Stimulated activated CD8-positive, alpha-beta memory T cell treated with anti-CD3 and anti-CD28 coated beads, Interleukin-4, amount 100 ng/mL, for 48 hours (primary cell): ENCODE measurements around the gene RNU5D-1.
A peak's percentile ranks its signal among the peaks of the same experiment; 100 is the strongest.
"Not testable (repeated sequence)": the region's sequence is repeated elsewhere in the genome, so short reads cannot be mapped to it uniquely, and the experiment has no call there.

Source experiments
- DNase-seq: peaks from one replicate; pipeline ENCODE4 v3.0.0-alpha.2; 2020

The RNU5D-1 gene

DNA sequence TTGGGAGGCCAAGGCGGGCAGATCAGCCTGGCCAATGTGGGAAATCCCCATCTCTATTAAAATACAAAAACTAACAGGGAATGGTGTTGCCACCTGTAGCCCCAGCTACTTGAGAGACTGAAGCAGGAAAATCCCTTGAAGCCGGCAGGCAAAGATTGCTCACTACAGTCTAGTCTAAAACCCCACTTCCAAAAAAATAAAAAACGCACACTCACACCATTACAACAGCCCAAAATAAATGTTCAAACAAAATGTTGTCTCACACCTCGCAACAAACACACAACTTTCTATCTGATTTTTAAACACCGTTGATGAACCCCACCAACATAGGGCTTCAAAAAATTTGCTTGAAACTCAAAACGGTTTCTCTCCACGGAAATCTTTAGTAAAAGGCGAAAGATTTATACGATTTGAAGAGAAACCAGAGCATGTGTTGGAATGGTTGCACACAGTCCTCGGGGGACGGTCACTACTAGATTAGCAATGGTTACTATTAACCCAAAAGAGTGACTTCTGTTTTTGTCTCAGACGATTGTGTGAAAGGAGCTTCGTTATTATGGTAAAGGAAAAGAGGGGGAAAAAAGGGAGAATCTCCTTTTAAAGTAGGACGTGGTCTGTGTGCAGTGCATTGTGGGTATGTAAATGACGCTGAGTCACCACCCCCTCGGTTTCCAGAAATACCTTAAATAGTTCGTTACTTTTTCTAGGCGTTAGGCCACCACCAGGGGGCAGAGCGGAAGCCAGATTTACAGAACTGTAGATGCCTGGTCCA, at the start of gene RNU5D-1:
TSS of gene RNU5D-1 (minus strand) at position 430 of the 772 bp plus-strand sequence.
- DNase-seq = peak; percentile 98

DNA sequence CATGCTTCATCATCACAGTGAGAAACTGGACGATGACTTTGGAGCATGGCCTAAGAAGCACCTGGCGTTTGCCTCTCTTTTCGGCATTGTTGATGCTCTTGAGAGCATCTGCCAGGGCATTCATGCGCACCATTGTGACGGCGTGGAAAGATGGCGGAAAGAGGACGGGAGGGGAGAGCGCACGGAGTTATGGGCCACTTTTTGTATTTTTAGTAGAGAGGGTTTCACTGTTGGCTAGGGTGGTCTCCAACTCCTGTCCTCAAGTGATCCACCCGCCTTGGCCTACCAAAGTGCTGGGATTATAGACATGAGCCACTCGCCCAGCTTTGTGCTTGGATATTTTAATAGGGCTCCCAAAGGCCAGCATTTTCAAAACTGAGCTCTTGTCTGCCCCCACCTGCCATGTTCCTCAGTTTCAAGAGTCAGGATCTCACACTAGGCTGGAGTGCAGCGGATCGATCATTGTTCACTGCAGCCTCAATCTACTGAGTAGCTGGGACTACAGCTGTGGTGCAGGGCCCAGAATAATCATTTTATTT, 49.7 kb upstream of the RNU5D-1 start:
- no peak for DNase-seq

DNA sequence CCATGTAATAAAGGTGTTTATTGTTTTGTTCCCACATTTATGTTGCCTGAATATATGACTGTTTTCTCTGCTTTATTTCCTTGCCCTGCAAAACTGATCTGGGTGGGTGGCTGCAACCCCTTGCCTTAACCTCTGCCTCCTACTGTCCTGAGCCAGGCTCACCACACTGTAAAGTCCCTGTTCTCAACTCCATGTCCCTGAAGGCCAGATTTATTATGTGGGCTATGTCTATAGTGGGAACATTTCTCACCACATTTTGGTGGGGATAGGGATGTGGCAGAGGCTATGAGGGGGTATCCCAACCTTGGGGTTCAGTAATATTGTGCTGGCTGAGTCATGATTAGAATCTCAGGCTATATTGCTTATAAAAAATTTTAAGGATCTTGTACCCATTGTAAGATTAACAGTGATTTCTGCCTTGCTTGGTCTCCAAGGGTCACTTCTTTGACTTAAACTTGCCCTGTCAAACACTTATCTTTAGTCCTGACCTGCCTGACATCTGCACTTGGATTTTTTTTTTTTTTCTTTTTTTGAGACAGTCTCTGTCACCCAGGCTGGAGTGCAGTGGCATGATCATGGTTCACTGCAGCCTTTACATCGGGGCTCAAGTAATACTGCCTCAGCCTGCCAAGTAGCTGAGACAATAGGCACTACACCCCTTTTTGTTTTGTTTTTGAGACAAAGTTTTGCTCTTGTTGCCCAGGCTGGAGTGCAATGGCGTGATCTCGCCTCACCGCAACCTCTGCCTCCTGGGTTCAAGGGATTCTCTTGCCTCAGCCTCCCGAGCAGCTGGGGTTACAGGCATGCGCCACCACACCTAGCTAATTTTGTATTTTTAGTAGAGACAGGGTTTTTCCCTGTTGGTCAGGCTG, 48.0 kb upstream of the RNU5D-1 start:
- no peak for DNase-seq

- no peak for DNase-seq
Measured at GRCh38 chr1:44777969-44778635, 47.1 kb upstream of the RNU5D-1 start.

DNA sequence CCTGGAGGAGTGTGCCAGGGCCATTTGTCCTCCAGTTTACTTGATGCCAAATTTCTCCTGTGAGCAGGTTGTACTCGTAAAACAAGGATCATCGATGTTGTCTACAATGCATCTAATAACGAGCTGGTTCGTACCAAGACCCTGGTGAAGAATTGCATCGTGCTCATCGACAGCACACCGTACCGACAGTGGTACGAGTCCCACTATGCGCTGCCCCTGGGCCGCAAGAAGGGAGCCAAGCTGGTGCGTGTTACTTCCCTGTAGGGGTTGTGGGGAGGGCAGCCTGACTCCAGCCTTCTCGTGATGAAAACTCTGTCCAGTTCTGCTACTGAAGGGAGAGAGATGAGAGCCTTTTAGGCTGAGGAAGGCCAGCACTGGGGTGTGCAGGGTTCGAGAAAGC, 46.6 kb upstream of the RNU5D-1 start:
- DNase-seq = no peak

DNA sequence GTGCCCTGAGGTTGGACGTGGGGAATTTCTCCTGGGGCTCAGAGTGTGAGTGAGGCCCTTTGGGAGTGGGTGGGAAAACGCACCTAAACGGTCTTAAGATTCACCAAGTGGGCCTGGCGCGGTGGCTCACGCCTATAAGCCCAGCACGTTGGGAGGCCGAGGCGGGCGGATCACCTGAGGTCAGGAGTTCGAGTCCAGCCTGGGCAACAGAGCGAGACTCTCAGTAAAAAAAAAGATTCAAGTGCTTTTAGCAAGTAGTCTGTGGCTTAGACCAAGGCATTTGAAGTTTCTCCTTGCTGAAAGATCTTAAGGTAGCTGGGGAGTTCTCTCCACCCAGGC, 45.7 kb upstream of the RNU5D-1 start:
- no peak for DNase-seq

DNA sequence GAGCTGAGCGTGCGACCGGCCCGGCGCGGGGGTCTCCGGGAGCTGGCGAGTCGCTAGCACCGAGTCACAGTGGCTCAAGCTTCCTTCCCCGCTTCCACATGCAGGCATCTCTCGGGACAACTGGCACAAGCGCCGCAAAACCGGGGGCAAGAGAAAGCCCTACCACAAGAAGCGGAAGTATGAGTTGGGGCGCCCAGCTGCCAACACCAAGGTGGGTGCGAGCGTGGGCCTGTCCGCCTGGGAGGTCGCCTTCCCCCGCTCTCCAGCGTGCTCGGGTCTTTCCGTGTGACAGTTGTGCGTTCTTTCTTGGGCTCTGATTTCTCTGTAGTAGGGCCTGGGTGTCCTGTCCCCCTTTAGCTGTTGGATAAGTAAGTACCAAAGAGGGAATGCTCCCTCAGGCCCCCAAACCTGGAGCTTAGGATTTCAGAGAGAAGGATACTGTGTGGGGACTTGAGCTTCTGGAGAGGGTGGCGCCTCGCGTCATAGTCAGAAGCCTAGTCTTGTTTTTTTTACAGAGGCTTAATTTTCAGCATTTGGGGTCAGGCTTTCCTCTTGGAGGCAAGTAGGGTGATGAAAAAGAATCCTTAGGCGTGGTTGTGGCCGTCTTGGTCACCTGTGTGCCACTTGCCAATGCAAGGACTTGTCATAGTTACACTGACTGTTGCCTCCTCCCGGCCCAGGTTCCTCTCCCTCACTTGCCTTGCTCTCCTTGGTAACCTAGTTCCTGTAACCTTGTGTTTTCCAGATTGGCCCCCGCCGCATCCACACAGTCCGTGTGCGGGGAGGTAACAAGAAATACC, 45.2 kb upstream of the RNU5D-1 start:
- DNase-seq = no peak

DNA sequence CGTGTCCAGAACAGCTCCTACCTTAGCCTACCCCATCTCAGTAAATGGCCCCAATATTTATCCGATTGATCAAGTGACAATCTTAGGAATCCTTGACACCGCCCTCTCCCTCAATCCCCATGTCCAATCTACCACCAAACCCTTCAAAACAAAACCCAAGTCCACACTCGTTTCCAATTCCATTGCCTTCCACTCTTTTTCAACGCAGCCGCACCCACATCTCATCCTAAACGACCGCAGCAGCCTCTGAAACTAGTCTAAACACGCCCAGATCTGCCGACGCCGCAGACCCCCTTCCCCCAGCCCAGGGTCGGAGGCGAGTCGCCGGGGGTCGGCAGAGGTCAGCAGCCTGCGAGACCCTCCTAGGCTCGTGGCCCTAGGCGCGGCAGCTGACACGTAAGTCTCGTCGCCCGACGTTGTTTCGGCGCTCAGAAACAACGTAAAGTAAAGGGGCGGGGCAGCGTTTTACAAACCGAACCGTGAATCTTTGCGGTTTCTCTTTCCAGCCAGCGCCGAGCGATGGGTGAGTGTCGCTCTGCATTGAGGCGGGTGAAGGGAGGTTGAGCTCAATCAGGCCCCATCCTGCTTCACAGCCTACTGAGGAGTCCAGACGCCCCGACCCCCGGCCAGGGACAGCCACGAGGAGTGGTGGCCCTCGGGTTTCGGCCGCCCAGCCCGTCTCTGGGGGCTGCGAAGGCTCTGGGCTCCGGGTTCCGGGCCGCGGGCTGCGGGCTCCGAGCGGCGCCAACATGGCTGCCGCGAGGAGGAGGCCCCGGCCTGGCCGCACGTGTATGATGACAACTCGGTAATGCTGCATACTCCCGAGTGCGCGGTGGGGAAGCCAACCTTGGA, 44.3 kb upstream of the RNU5D-1 start, which contains the start of gene RPS8:
TSS of gene RPS8 (plus strand) at position 463 of the 852 bp plus-strand sequence. CDS start at position 520, 57 bp downstream.
- peak; percentile 93 for DNase-seq

DNA sequence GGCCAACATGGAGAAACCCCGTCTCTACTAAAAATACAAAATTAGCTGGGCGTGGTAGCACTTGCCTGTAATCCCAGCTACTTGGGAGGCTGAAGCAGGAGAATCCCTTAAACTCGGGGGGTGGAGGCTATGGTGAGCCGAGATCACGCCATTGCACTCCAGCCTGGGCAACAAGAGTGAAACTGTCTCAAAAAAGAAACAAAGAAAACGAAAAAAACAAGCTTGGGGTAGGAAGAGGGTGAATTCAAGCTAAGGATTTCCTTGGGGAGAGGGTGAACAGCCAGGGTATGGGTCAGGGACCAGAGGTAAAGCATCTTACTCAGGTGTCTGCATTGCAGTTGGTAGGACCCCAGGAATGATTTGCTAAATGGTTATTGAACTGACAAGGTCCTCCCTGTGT, 35.5 kb upstream of the RNU5D-1 start:
- not testable (repeated sequence) for DNase-seq

DNA sequence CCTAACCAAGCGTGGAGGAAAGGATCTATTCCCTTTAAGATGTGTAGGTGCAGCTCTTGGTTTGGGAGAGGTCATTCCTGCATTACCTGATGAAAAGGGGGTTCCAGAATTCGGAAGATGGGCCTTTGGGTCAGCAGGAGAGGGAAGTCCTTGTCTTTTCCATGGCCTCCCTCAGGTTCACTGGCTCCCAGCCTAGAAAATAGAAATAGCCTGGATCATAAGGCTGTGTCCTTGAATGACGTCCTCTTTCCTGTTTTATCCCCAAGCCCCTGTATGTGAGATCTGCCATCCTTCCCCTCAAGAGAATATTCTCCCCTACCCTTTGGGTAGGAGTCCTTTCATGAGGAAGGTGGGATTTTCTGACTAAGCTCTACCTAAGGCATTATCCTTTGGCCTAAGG, 29.9 kb upstream of the RNU5D-1 start:
- DNase-seq = no peak

DNA sequence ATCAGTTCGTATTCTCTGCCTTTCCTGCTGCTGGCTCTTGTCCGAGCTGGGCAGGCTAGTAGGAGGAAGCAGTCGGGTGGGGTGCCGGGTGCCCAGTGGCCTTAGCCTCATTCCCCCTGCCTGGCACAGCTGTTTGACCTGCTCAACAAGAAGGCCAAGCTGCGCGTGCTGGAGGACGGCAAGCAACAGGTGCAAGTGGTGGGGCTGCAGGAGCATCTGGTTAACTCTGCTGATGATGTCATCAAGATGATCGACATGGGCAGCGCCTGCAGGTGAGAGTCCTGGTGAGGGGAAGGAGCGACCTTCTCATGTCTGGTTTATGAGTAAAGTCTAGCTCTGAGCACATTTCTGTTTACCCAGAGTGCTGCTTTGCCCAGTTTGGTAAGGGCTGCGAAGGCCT, 28.1 kb upstream of the RNU5D-1 start:
- no peak for DNase-seq

DNA sequence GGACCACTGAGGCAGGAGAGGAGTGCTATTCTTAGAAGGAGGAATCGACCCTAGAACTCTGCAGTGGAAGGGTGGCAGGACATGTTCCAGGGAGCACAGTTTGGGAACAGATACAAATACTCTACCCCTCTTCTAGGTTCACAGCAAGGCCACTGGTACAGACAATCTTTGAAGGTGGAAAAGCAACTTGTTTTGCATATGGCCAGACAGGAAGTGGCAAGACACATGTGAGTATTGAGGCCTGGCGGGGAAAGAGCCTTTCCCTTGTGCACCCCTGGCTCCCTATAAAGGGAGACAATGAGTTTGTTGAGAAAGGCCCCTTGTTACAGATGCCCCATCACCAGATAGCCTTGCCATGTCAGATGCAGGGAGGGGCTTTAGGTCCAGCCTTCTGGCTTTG, 26.4 kb upstream of the RNU5D-1 start:
- DNase-seq = no peak

DNA sequence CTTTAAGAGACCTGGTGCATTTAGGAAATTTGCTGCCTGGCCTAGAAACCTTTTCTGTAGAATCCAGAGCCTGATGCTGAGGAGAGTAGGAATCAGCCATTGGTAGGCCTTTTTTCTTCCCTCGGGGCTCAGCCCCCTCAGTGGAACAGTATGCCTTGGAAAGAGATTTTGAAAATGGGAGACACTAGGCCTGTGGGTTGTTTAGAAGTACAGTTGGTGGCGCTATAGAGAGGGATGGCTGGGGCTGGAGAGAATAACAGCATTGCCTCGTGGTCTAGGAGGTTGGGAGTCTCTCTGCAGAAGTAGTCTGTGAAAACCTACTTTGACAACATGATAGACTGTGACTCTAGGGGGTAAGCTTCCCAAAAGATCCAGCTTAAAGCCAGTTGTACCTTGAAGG, 16.9 kb upstream of the RNU5D-1 start:
- no peak for DNase-seq

GRCh38 chr1:44743211-44743610, 12.2 kb upstream of the RNU5D-1 start:
- DNase-seq = no peak

DNA sequence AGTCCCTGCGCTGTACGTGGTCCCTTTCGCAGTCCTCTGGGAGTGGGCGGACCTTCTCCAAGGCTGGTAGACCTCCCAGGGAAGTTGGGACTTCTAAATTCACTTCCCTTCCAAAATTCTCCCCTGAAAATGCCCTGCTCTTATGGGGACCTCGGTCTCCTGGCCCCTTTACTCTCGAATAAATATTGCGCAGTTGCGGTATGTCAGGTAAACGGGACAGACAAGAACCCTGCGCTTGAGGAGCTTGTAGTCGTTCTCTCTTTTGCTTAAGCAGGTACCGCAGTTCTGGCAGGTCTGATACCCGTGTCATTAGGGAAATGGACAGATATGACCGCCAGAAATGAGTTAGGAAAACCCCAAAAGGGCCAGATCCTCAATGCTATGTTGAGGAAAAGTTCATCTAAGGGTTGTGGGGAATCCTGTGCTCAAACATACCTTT, 9.2 kb upstream of the RNU5D-1 start:
- no peak for DNase-seq

DNA sequence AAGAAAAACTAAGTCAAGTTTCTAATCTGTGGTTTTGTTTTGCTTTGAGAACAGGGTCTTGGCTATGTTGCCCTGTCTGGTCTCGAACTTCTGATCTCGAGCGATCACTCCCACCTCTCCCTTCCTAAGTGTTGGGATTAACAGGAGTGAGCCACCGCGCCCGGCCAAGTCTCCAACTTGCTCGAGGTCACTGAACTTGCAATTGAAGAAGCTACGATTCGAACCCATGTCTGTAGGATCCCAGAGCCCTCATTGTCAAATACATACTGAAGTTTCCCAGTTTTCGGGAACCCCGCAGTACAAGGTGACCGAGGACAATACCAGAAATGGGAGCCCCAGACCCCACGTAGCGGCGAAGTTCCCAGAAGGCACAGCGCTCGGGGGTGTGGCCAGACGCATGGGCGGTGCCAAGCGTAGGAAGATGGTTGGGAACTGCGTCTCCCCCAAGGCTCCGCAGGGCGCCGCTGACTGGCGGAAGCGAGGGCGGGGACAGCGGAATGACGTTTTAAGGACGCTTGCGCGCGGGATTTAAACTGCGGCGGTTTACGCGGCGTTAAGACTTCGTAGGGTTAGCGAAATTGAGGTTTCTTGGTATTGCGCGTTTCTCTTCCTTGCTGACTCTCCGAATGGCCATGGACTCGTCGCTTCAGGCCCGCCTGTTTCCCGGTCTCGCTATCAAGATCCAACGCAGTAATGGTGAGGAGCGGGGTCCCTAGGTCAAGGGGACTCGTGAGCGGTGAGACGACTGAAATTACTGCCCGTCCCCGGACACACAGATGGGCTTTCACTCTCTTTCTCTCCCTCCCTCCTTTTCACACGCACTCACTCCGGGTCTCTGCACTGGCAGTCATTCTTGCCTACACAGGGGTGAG, 8.6 kb upstream of the RNU5D-1 start, which contains the start of gene KIF2C:
TSS of gene KIF2C (plus strand) at position 531 of the 872 bp plus-strand sequence. CDS start at position 627, 96 bp downstream.
- DNase-seq = peak; percentile 99

GRCh38 chr1:44738953-44739306, 8.0 kb upstream of the RNU5D-1 start:
- not testable (repeated sequence) for DNase-seq

GRCh38 chr1:44735992-44736391, 5.0 kb upstream of the RNU5D-1 start:
- no peak for DNase-seq

GRCh38 chr1:44733784-44734183, 2.8 kb upstream of the RNU5D-1 start:
- no peak for DNase-seq

- no peak for DNase-seq
Measured at GRCh38 chr1:44733365-44733764, 2.4 kb upstream of the RNU5D-1 start.
